Measurements from ENCODE around the gene RAP1GAP.

RAP1GAP gene

GRCh38 chr1:21704145-21704544 lies 35.0 kb upstream of the RAP1GAP start:
- no peak overlapping the region for H3K4me3 ChIP-seq (ENCODE audit: low read depth, low read length)
- no peak for TF ChIP-seq CTCF (IDR thresholded peaks at IDR 0.05; ENCODE audit: control insufficient read depth, extremely low read depth, insufficient read depth)
- DNase-seq (ENCODE audit: low read depth): no peak

- TF ChIP-seq CTCF (IDR thresholded peaks at IDR 0.05; ENCODE audit: control insufficient read depth, extremely low read depth, insufficient read depth): peak; percentile 36; the same call in 1 of the 2 replicates
- no peak overlapping the region for H3K4me3 ChIP-seq (ENCODE audit: low read depth, low read length)
- no peak for DNase-seq (ENCODE audit: low read depth)
These were observed 34.3 kb upstream of the RAP1GAP start for GRCh38 chr1:21703318-21703963.

- no peak for DNase-seq (ENCODE audit: low read depth)
- TF ChIP-seq CTCF (IDR thresholded peaks at IDR 0.05; ENCODE audit: control insufficient read depth, extremely low read depth, insufficient read depth): no peak
- no peak overlapping the region for H3K4me3 ChIP-seq (ENCODE audit: low read depth, low read length)
These were observed 33.6 kb upstream of the RAP1GAP start for GRCh38 chr1:21702780-21703179.

- TF ChIP-seq CTCF (IDR thresholded peaks at IDR 0.05; ENCODE audit: control insufficient read depth, extremely low read depth, insufficient read depth): no peak
- no peak for DNase-seq (ENCODE audit: low read depth)
- H3K4me3 ChIP-seq (ENCODE audit: low read depth, low read length): no peak overlapping the region
These were observed 32.2 kb upstream of the RAP1GAP start for GRCh38 chr1:21701401-21701800.

GRCh38 chr1:21700094-21700493 lies 30.9 kb upstream of the RAP1GAP start:
- DNase-seq (ENCODE audit: low read depth): no peak
- no peak for TF ChIP-seq CTCF (IDR thresholded peaks at IDR 0.05; ENCODE audit: control insufficient read depth, extremely low read depth, insufficient read depth)
- no peak overlapping the region for H3K4me3 ChIP-seq (ENCODE audit: low read depth, low read length)

GRCh38 chr1:21696931-21697330 lies 27.8 kb upstream of the RAP1GAP start:
- DNase-seq (ENCODE audit: low read depth): no peak
- no peak for TF ChIP-seq CTCF (IDR thresholded peaks at IDR 0.05; ENCODE audit: control insufficient read depth, extremely low read depth, insufficient read depth)
- H3K4me3 ChIP-seq (ENCODE audit: low read depth, low read length): no peak overlapping the region

- no peak for TF ChIP-seq CTCF (IDR thresholded peaks at IDR 0.05; ENCODE audit: control insufficient read depth, extremely low read depth, insufficient read depth)
- no peak for DNase-seq (ENCODE audit: low read depth)
- no peak overlapping the region for H3K4me3 ChIP-seq (ENCODE audit: low read depth, low read length)
These were observed 24.6 kb upstream of the RAP1GAP start for GRCh38 chr1:21693732-21694131.
